ENCODE data around the gene APEH.

APEH gene

GRCh38 chr3:49717959-49718857 lies 44.1 kb downstream of the APEH start:
- no peak for DNase-seq (ENCODE audit: insufficient read length, low spot score)
- no peak for FAIRE-seq
- no peak for TF ChIP-seq CTCF (IDR thresholded peaks at IDR 0.05; ENCODE audit: insufficient read depth, missing control alignments)

GRCh38 chr3:49718858-49719213 lies 44.7 kb downstream of the APEH start:
- no peak for DNase-seq (ENCODE audit: insufficient read length, low spot score)
- no peak for FAIRE-seq
- TF ChIP-seq CTCF (IDR thresholded peaks at IDR 0.05; ENCODE audit: insufficient read depth, missing control alignments): no peak

- DNase-seq (ENCODE audit: insufficient read length, low spot score) (peak; percentile 100), FAIRE-seq (no peak)
- TF ChIP-seq CTCF (IDR thresholded peaks at IDR 0.05; ENCODE audit: insufficient read depth, missing control alignments): peak; percentile 10
Observed at GRCh38 chr3:49719214-49719884, 45.2 kb downstream of the APEH start, which contains the start of gene AMIGO3. Gene AMIGO3, minus strand, starts transcription at chr3:49719684. Its CDS starts 219 bp downstream, at chr3:49719465.

GRCh38 chr3:49720855-49721595 lies 46.9 kb downstream of the APEH start:
- TF ChIP-seq CTCF (IDR thresholded peaks at IDR 0.05; ENCODE audit: insufficient read depth, missing control alignments): no peak
- FAIRE-seq (no peak), DNase-seq (ENCODE audit: insufficient read length, low spot score) (no peak)

GRCh38 chr3:49721596-49721895 lies 47.4 kb downstream of the APEH start:
- no peak for DNase-seq (ENCODE audit: insufficient read length, low spot score)
- TF ChIP-seq CTCF (IDR thresholded peaks at IDR 0.05; ENCODE audit: insufficient read depth, missing control alignments): no peak
- FAIRE-seq: no peak

- DNase-seq (ENCODE audit: insufficient read length, low spot score): no peak
- no peak for TF ChIP-seq CTCF (IDR thresholded peaks at IDR 0.05; ENCODE audit: insufficient read depth, missing control alignments)
- FAIRE-seq: no peak
Observed at GRCh38 chr3:49721896-49722781, 48.0 kb downstream of the APEH start.
